HG03469 (cell line): Measurements from ENCODE around the gene AUTS2.

ENCODE experiments used
- ATAC-seq: cut with Tn5 transposase; IDR thresholded peaks from one replicate; pipeline ENCODE4 v1.9.1; 2021; ENCODE audit warnings: mild to moderate bottlenecking, moderate library complexity, moderate number of reproducible peaks; ENCODE audit not compliant: unreplicated experiment

The AUTS2 gene

GRCh38 chr7:70208236-70209063 lies 610.2 kb downstream of the AUTS2 start:
- no peak for ATAC-seq

- ATAC-seq: no peak
Measured at GRCh38 chr7:70210200-70210935, 612.1 kb downstream of the AUTS2 start.

DNA sequence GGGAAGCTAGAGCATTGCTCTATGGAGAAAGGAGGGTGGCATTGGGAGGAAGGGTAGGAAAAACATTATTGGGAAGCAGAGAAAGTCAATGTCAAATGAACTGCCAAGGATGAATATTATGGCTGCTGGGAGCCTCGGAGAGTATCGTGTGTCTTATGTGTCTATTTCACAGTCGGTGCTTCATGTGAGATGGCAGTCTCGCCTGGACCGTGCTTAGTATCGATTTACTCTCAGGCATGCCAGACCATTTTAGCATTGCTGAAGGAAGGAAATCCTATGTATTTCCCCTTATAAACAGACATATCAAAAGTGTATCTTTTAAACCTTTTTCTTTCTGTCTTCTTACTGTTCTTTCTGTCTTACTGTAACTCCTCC lies 612.6 kb downstream of the AUTS2 start:
- no peak for ATAC-seq

DNA sequence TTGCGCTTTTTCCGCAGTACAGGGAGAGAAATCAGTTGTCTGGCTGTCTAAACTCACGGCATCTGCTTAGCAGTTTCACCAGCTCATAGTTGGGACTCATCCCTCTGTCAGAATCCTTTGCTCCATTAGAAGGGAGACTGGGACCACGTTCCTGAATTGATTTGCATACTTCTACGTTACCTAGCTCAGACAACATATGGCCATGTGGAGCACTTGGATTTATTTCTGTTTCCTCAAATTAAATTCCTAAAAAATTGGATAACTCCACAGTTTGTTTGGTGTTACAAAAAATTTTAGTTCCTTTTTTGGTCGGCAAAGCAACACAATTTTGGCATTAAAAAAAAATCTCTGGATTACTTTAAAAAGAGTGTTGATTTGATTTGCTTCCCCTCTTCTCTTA lies 614.0 kb downstream of the AUTS2 start:
- no peak for ATAC-seq

DNA sequence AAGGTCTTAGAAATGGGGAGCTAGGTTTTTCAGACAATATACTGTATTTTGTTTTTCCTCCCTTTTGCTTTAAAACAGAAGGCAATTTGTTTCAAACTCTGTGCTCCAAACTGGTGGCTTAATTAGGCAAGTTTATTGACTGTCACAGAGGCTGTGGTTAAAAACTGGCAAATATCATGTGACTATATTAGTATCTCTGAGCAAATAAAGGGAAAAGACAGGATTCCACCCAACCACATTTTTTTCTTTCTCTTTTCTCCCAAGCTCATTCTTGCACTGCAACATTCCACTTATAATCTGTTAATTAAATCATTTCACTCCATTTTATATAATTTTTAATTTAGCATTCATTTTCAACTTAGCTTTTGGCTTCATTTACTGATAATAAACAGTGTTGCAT lies 615.8 kb downstream of the AUTS2 start:
- ATAC-seq: no peak

- no peak for ATAC-seq
Measured at GRCh38 chr7:70215491-70215890, 617.2 kb downstream of the AUTS2 start.

- no peak for ATAC-seq
Measured at GRCh38 chr7:70217571-70217970, 619.3 kb downstream of the AUTS2 start.

DNA sequence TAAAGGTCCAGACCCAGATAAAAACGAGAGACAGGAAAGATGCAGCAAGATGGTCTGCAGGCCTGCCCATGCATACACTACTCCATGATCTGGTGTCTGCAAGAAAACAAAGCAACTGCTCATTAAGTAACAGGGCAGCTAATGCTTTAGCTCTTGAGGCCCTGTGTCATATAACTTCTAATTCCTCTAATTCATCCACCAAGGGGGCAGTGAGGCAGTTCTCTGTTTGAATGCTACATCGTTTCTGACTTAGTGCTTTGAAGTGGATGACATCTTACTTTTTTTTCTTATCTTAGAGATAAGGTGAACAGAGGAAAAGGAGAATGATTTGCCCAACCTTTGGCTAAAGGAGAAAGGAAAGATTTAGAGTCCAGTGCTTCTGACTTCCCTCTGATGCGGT lies 619.7 kb downstream of the AUTS2 start:
- no peak for ATAC-seq

GRCh38 chr7:70219061-70219460 lies 620.8 kb downstream of the AUTS2 start:
- ATAC-seq: no peak

DNA sequence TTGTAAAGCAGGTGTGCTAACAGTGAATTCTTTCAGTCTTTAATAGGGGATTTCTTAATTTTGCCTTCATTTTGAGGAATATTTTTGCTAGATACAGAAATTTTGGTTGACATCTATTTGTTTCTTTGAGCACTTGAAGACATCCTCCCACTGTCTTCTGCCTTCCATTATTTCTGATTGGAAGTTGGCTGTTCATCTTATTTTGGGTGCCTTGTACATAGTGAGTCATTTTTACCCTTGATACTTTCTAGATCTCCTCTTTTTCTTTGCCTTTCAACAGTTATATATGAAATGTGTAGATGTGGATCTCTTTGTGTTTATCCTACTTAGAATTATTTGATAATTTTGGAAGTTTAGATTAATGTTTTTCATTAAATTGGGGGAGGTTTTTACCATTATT lies 631.0 kb downstream of the AUTS2 start:
- ATAC-seq: no peak

GRCh38 chr7:70230761-70231160 lies 632.5 kb downstream of the AUTS2 start:
- ATAC-seq: no peak

DNA sequence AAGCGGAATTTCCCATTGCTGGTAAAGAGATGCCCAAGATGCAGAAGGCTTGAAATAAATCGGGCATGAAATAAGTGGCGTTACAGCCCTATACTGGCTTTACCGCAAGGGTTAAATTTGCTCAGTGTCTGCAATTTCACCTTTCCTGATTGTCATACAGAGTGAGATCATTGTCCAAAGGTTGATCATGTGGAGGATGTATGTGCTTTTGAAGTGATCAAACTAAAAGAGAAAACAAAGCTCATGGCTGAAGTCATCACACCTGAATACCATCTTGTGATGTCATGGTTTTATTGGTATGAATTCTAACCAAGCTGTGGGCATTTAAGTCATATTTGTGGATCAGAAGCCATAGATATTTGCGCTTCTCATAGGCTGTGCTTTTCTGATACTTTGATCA lies 635.5 kb downstream of the AUTS2 start:
- no peak for ATAC-seq

GRCh38 chr7:70237256-70237655 lies 639.0 kb downstream of the AUTS2 start:
- no peak for ATAC-seq

- ATAC-seq: peak; percentile 99
Measured at GRCh38 chr7:70237831-70238575, 639.7 kb downstream of the AUTS2 start.

DNA sequence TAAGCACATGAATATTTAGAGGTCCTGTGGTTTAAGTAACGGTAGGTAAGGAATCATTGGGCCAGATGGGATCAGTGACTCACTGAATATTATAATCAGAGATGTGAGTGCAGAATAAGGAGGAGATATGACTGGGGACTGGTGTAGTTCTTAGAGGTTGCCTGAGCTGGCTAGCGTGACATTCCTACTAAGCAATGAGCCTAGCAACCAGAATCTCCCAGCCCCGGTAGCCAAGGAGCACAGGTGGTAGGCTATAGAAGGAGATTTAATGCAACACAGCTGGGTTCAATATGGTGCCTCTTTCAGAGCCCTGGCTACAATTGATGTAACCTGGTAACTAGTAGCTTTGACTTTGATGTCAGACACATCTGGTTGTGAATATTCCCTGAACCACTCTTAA lies 641.6 kb downstream of the AUTS2 start:
- ATAC-seq: no peak

- no peak for ATAC-seq
Measured at GRCh38 chr7:70240873-70241272, 642.6 kb downstream of the AUTS2 start.

GRCh38 chr7:70241536-70242175 lies 643.4 kb downstream of the AUTS2 start:
- no peak for ATAC-seq

DNA sequence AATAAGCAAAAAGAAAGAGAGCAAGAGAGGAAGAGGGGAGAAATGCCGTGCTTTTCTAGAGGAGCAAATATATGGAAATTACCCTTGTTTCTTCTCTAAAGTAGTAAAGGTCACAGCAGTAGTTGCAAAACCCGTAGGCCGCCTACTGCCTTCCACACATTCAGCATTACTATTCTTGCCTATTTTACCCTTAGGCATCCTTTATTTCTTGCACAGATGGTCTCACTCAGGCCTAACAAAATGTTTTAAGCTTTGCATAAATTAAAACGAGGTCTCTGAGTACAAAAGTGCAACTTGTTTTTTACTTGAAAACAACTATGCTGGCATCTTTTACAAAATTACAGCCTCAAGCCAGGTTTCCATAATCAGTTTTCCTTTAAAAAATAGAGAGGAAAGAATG lies 644.6 kb downstream of the AUTS2 start:
- no peak for ATAC-seq

DNA sequence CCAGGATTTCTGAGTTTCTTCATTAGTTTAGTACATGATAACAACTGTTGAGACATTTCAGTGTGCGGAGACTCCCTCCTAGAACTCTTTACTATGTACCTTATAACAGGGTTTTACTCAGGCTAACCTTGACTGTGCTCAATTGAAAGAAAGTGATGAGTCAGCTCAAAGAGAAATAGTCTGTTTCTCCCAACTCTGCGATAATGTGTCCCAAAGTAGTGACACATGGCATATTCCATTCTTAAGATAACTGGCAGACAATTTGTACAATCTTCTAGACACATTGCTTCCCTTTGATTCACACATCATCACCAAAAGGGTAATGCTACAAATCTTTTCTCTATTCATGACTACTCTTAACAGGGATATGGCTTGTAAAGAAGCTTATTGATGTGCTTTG lies 645.2 kb downstream of the AUTS2 start:
- ATAC-seq: no peak

DNA sequence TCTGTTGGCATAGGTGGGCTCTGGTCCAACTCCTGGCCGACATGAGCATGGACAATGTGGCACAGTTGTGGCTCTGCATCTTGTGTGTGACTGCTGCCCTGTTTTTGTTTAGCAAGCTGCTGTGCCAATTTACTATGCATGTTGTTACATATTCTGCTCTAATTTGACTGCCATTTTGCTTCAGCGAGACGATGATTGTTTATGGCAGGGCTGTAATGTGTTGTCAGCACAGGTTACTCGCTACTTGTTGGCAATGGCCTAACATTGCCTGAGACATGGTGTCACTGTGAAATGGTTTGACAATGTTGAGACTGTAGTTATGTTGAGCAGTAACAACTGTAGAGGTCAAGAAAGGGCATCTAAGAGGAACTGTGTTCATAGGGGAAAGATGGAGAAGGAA lies 659.6 kb downstream of the AUTS2 start:
- ATAC-seq: no peak

GRCh38 chr7:70259502-70259901 lies 661.2 kb downstream of the AUTS2 start:
- no peak for ATAC-seq
